Mammary epithelial cell (primary cell): Measurements from ENCODE around the gene GLCE.

ENCODE experiments used
- EZH2 ChIP-seq: IDR thresholded peaks from 2 replicates; pipeline ENCODE4 v1.6.1; 2012; ENCODE audit warnings: low read length, inconsistent platforms, borderline replicate concordance
- TF ChIP-seq, protein P1 (sequence below), 2 donors: IDR thresholded peaks in 1 of 2; conservative IDR thresholded peaks in 1 of 2; 2 replicates each; pipeline ENCODE4 v1.5.1; 2011 to 2012; ENCODE audit warnings: inconsistent platforms in 2 of 2, low read length in 2 of 2, mild to moderate bottlenecking in 2 of 2, control low read depth in 1 of 2, low read depth in 1 of 2; ENCODE audit not compliant: insufficient read depth in 1 of 2; ENCODE audit errors: extremely low read depth in 1 of 2

DNA sequence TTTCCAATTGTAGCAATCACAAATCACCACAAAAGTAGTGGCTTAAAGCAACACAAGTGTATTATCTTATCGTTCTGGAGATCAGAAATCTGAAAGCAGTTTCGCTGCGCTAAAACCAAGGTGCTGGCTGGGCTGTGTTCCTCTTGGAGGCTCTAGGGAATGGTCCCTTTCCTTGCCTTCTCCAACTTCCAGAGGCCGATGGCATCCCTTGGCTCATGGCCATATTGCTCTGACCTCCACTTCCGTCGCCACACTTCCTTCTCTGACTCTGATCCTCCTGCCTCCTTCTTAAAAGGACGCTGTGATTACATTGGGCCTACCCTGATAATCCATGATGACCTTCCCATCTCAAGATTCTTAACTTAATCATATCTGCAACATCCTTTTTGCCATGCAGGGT, 127.6 kb downstream of the GLCE start:
- no peak for TF ChIP-seq EZH2
- TF ChIP-seq, protein P1, sequence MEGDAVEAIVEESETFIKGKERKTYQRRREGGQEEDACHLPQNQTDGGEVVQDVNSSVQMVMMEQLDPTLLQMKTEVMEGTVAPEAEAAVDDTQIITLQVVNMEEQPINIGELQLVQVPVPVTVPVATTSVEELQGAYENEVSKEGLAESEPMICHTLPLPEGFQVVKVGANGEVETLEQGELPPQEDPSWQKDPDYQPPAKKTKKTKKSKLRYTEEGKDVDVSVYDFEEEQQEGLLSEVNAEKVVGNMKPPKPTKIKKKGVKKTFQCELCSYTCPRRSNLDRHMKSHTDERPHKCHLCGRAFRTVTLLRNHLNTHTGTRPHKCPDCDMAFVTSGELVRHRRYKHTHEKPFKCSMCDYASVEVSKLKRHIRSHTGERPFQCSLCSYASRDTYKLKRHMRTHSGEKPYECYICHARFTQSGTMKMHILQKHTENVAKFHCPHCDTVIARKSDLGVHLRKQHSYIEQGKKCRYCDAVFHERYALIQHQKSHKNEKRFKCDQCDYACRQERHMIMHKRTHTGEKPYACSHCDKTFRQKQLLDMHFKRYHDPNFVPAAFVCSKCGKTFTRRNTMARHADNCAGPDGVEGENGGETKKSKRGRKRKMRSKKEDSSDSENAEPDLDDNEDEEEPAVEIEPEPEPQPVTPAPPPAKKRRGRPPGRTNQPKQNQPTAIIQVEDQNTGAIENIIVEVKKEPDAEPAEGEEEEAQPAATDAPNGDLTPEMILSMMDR (conservative IDR thresholded peaks at IDR 0.05 in 1 of 2, IDR thresholded peaks at IDR 0.05 in 1 of 2; ENCODE audit: extremely low read depth in 1 of 2, insufficient read depth in 1 of 2, low read depth in 1 of 2, low read length in 2 of 2), result no peak
